CD4-positive, alpha-beta T cell treated with Interleukin-4 for 4 hours (primary cell): ENCODE results near the gene LYAR.
"Not testable (repeated sequence)": the region's sequence is repeated elsewhere in the genome, so short reads cannot be mapped to it uniquely, and the experiment has no call there.

Experiments used
- DNase-seq: peaks from one replicate; pipeline ENCODE4 v3.0.0-alpha.2; 2020

LYAR gene

GRCh38 chr4:4259484-4260100, 30.4 kb downstream of the LYAR start:
- DNase-seq = no peak

GRCh38 chr4:4257705-4258104, 32.2 kb downstream of the LYAR start:
- DNase-seq = not testable (repeated sequence)

GRCh38 chr4:4256799-4257198, 33.2 kb downstream of the LYAR start:
- DNase-seq = no peak

GRCh38 chr4:4254666-4255065, 35.3 kb downstream of the LYAR start:
- DNase-seq = no peak

GRCh38 chr4:4254199-4254598, 35.8 kb downstream of the LYAR start:
- DNase-seq = no peak

- no peak for DNase-seq
Observed at GRCh38 chr4:4249866-4250265, 40.1 kb downstream of the LYAR start.

- DNase-seq = not testable (repeated sequence)
Observed at GRCh38 chr4:4249342-4249741, 40.6 kb downstream of the LYAR start.

- no peak for DNase-seq
Observed at GRCh38 chr4:4248885-4249203, 41.1 kb downstream of the LYAR start.

GRCh38 chr4:4248029-4248884, 41.7 kb downstream of the LYAR start, which contains the start of gene TMEM128:
TMEM128 (minus strand) TSS chr4:4248223; CDS start chr4:4248202, 21 bp downstream.
- DNase-seq = peak; percentile 91

GRCh38 chr4:4247696-4248028, 42.3 kb downstream of the LYAR start:
- no peak for DNase-seq

GRCh38 chr4:4245172-4245571, 44.8 kb downstream of the LYAR start:
- no peak for DNase-seq

- DNase-seq = not testable (repeated sequence)
Observed at GRCh38 chr4:4239551-4239950, 50.4 kb downstream of the LYAR start.

GRCh38 chr4:4233610-4234009, 56.3 kb downstream of the LYAR start:
- no peak for DNase-seq

- DNase-seq = no peak
Observed at GRCh38 chr4:4228356-4228668, 61.6 kb downstream of the LYAR start.

- no peak for DNase-seq
Observed at GRCh38 chr4:4227510-4228355, 62.2 kb downstream of the LYAR start.

GRCh38 chr4:4226606-4227438, 63.1 kb downstream of the LYAR start, which contains the start of gene OTOP1:
OTOP1 (minus strand) TSS chr4:4226929; CDS start chr4:4226864, 65 bp downstream.
- DNase-seq = no peak

- DNase-seq = no peak
Observed at GRCh38 chr4:4225915-4226605, 63.9 kb downstream of the LYAR start.
